ENCODE data around the gene ASB16. TPM values are rescaled to one million over a fixed set of nuclear protein-coding genes. Genes with fewer than 3 reads are reported as not detected.
A peak's percentile ranks its signal among the peaks of the same experiment; 100 is the strongest.

ASB16 gene
- total RNA-seq, 1 donor from 2014 or later = 12.9 TPM

DNA sequence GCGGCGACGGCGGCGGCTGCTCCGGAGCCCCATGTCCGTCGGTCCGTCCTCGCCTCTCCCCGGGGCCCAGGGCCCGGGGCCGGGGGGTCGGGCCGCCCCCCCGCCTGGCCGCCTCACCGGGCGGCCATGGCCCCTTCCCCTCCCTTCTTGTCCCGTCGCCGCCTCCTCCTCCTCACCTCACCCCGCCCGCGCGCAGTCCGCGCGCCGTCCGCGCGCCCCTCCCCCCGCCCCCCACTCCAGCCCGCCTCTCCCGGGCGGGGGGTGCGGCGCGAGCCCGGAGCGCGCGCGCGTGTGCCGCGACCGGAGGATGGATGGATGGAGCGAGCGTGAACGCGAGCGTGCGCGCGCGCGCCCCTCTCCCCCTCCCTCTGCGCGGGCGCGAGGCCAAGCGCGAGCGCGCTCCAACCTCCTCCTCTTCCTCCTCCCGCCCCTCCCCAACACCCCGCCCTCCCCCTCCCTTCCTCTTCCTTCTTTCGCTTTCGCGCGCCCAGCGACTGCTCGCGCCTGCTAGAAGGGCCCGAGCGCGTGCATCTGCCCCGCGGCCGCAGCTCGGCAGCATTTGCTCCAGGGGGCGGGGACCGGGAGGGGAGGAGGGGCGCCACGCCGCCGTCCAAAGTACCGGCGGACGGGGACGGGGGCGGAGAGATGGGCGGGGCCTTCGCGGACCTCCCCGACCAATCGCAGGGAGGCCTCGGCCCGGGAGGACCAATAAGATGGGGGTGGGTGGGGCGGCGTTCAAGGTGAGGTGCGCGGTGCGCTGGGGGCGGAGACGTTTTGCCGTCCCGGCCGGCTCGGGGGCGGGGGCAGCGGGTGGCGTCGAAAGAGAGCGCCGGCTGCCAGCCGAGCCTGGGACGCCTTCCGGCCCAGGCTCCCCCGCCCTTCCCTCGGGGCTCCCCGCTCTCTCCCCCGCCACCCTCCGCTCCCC lies 29.3 kb downstream of the ASB16 start, which contains the start of gene ATXN7L3:
Gene ATXN7L3 (minus strand): TSS at position 332 of the 925 bp plus-strand sequence. CDS start 1,814 bp downstream, outside the sequence.
- Histone ChIP-seq H3K36me3 (peaks cover 28% of the 10 kb centered on the region), H3K27ac (replicated peaks) (peak within 1 kb of the TSS; percentile 98), H3K9me3 (replicated peaks) (no peaks in the 10 kb centered on the region), H3K27me3 (ENCODE audit: low read depth) (no peaks in the 10 kb centered on the region), H3K4me3 (peak within 1 kb of the TSS; percentile 84), H3K4me1 (peaks cover 44% of the 10 kb centered on the region)
- TF ChIP-seq, protein P1, sequence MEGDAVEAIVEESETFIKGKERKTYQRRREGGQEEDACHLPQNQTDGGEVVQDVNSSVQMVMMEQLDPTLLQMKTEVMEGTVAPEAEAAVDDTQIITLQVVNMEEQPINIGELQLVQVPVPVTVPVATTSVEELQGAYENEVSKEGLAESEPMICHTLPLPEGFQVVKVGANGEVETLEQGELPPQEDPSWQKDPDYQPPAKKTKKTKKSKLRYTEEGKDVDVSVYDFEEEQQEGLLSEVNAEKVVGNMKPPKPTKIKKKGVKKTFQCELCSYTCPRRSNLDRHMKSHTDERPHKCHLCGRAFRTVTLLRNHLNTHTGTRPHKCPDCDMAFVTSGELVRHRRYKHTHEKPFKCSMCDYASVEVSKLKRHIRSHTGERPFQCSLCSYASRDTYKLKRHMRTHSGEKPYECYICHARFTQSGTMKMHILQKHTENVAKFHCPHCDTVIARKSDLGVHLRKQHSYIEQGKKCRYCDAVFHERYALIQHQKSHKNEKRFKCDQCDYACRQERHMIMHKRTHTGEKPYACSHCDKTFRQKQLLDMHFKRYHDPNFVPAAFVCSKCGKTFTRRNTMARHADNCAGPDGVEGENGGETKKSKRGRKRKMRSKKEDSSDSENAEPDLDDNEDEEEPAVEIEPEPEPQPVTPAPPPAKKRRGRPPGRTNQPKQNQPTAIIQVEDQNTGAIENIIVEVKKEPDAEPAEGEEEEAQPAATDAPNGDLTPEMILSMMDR (IDR thresholded peaks at IDR 0.05; ENCODE audit: borderline replicate concordance) = no peak
- intact Hi-C loops (cut with micrococcal nuclease) = no loop called here
- DNase-seq = peak; percentile 99

DNA sequence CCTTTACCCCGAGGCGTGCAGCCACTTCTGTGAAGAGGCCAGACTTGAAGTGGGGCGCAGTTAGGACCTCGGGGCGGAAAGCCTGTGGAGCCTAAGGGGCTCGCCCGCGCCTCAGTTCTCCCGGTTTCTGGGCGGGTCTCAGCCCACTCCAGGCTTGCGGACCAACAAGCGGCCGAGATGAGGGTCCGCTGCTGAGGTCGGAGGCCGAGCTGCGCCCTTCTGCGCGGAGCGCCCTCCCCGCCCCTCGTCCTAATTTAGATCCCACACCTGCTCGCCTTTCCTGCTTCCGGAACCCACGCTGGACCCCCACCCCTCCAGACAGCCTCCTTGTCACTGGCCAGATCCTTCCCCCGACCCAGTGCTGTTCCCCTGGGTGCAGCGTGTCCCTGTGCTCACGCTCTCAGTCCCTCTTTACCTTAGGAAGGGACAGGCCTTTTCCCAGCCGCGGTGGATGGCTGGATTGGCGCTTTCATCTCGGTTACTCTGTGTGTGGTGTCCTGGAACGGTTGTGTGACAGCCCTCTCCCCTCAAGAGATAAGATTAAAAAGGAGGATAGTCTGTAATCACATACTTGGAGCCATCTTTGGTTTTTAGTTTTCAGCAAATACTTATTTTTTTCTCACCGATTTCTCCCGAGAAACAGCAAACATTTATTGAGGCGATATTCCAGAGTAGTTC lies 30.1 kb downstream of the ASB16 start:
- intact Hi-C loops (cut with micrococcal nuclease) = no loop called here
- H3K27ac ChIP-seq (replicated peaks) = peak overlapping the region; percentile 98
- H3K4me1 ChIP-seq = peaks cover 44% of the 10 kb centered on the region

DNA sequence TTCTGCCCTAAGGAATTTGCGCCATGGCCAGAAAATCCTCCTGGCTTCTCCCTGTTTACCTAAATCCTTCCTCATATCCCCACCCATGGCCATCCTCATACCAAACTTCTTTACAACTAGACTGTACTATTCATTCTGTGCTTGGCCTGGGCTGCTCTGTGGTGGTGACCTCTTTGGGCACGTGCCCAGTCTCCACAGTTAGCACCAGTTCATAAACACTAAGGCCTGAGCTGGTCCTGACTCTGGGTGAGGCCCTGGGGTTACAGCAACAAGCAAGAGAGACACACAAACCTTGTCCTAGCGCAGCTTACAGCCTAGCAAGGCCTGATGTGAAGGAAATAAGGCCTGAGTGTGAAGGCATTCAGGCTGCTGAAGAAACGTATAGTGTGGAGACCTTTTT lies 32.3 kb downstream of the ASB16 start:
- Histone ChIP-seq H3K4me3 (no peak overlapping the region), H3K4me1 (peaks cover 34% of the 10 kb centered on the region), H3K9me3 (replicated peaks) (no peaks in the 10 kb centered on the region), H3K27me3 (ENCODE audit: low read depth) (no peaks in the 10 kb centered on the region), H3K27ac (replicated peaks) (no peak overlapping the region), H3K36me3 (peaks cover 12% of the 10 kb centered on the region)
- DNase-seq = no peak
- TF ChIP-seq, protein P1 (IDR thresholded peaks at IDR 0.05; ENCODE audit: borderline replicate concordance) = no peak
- intact Hi-C loops (cut with micrococcal nuclease) = no loop called here

More for the DNA sequence above, 30.1 kb downstream of the ASB16 start:
- H3K27me3 ChIP-seq (ENCODE audit: low read depth) = no peaks in the 10 kb centered on the region
- peak overlapping the region; percentile 84 for H3K4me3 ChIP-seq
- peaks cover 20% of the 10 kb centered on the region for H3K36me3 ChIP-seq
- DNase-seq = no peak
- H3K9me3 ChIP-seq (replicated peaks) = no peaks in the 10 kb centered on the region
- TF ChIP-seq, protein P1 (IDR thresholded peaks at IDR 0.05; ENCODE audit: borderline replicate concordance) = no peak

DNA sequence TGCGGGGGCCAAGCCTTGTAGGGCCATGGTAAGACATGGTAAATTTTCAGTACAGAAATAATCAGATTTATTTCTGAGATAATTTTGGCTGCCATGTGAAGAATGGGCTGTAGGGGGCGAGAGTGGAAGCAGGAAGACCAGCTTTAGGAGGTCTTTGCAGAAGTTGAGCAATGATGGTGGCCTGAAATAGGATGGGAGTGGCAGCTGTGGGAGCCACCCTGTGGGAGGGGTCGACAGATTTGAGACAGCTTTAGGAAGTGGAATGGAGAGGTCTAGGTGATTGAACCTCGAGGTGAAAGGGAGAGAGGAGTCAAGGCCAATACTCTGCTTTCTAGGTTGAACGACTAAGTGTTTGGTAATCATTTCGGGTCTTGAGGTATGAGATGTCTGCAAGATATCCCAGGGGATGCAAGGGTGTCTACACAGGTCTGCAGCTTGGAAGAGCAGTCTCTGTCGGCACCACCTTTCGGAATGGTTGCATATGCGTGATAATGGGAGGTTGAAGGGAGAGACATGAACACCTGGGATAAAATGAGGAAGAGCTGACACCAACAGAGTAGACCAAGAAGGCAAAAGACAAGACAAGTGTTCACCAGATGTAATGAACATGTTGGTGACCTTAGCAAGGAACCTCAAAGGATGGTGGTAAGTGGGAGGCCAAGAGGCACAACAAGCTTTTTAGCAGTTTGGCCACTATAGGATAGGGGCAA lies 33.4 kb downstream of the ASB16 start:
- peaks cover 24% of the 10 kb centered on the region for H3K36me3 ChIP-seq
- TF ChIP-seq, protein P1 (IDR thresholded peaks at IDR 0.05; ENCODE audit: borderline replicate concordance) = peak; percentile 68
- no peaks in the 10 kb centered on the region for H3K27me3 ChIP-seq (ENCODE audit: low read depth)
- H3K4me3 ChIP-seq = no peak overlapping the region
- no peak for DNase-seq
- no peaks in the 10 kb centered on the region for H3K9me3 ChIP-seq (replicated peaks)
- H3K4me1 ChIP-seq = peaks cover 23% of the 10 kb centered on the region
- peak overlapping the region; percentile 5 for H3K27ac ChIP-seq (replicated peaks)
- intact Hi-C loops (cut with micrococcal nuclease) = no loop called here

DNA sequence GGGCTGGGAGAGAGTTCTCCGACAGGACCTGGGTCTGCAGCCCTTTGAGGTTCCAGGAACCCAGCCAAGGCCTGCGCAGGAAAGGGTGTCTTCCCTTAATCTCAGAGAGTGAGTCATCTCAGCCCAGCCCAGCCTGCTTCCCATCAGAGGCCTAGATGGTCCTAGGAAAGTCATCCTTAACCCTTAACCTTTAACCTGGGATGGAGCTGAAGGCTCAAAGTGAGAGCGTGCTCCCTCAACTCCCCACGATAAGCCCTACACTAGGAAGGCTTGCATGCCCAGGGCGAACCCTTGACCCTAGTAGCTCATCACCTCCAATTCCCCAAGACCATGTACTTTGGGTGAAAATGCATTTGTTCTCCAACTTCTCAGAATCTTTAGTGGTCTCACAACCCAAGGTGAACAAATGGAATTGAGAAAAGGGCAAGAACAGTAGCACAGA lies 34.0 kb downstream of the ASB16 start:
- peak overlapping the region; percentile 5 for H3K27ac ChIP-seq (replicated peaks)
- TF ChIP-seq, protein P1 (IDR thresholded peaks at IDR 0.05; ENCODE audit: borderline replicate concordance) = no peak
- intact Hi-C loops (cut with micrococcal nuclease) = no loop called here
- peaks cover 30% of the 10 kb centered on the region for H3K36me3 ChIP-seq
- peaks cover 20% of the 10 kb centered on the region for H3K4me1 ChIP-seq
- H3K9me3 ChIP-seq (replicated peaks) = no peaks in the 10 kb centered on the region
- no peaks in the 10 kb centered on the region for H3K27me3 ChIP-seq (ENCODE audit: low read depth)
- no peak overlapping the region for H3K4me3 ChIP-seq
- DNase-seq = no peak

Data from left ventricle myocardium inferior (tissue), 1 donor.